Measurements from ENCODE around the gene SYT1. TPM values are rescaled to one million over a fixed set of nuclear protein-coding genes. Genes with fewer than 3 reads are reported as not detected.
A peak's percentile ranks its signal among the peaks of the same experiment; 100 is the strongest.

The SYT1 gene
- total RNA-seq, 1 experiment from 2014 or later: 44.9 TPM

GRCh38 chr12:79121486-79121885 lies 256.9 kb downstream of the SYT1 start:
- Histone ChIP-seq H4K20me1 (ENCODE audit: insufficient read depth) (no peaks in the 10 kb centered on the region), H3K27me3 (ENCODE audit: insufficient read depth, low read length) (no peaks in the 10 kb centered on the region), H3K27ac (ENCODE audit: low read depth, low read length) (no peak overlapping the region), H2AFZ (ENCODE audit: low read depth, low read length, poor library complexity, severe bottlenecking) (no peak overlapping the region), H3K9ac (ENCODE audit: low read length) (no peak overlapping the region), H3K4me3 (replicated peaks in 1 of 2; ENCODE audit: low read depth in 1 of 2, low read length in 2 of 2) (no peak overlapping the region), H3K9me2 (ENCODE audit: insufficient read depth) (no peaks in the 10 kb centered on the region), H3K79me2 (ENCODE audit: insufficient read depth, low read length) (no peaks in the 10 kb centered on the region), H3K4me1 (ENCODE audit: control insufficient read depth in 1 of 2, insufficient read depth in 2 of 2, low read length in 2 of 2) (no peaks in the 10 kb centered on the region), H3K4me2 (ENCODE audit: low read length) (no peak overlapping the region), H3K36me3 (ENCODE audit: control insufficient read depth in 1 of 2, insufficient read depth in 2 of 2, low read length in 2 of 2) (no peaks in the 10 kb centered on the region), H3K9me3 (ENCODE audit: control insufficient read depth in 1 of 2, insufficient read depth in 1 of 2, low read depth in 1 of 2, low read length in 2 of 2) (no peaks in the 10 kb centered on the region)
- CTCF ChIA-PET: interaction anchor here (0.9 to 1.2 kb wide), 2 partner anchors 14 to 21 kb away, joined by 5 to 6 read pairs; no protein-coding TSS in a partner anchor
- TF ChIP-seq RAD21 (IDR thresholded peaks at IDR 0.05; ENCODE audit: low read depth): peak; percentile 25; the same call in 1 of the 2 replicates
- no peak for TF ChIP-seq POLR2A (IDR thresholded peaks at IDR 0.05; ENCODE audit: borderline replicate concordance, extremely low read depth, insufficient read depth, insufficient read length)
- no peak for TF ChIP-seq SIN3A (IDR thresholded peaks at IDR 0.05; ENCODE audit: low read depth)
- no peak for TF ChIP-seq YY1 (IDR thresholded peaks at IDR 0.05; ENCODE audit: extremely low read depth, insufficient replicate concordance, low read depth, low read length)
- no peak for TF ChIP-seq SRF (IDR thresholded peaks at IDR 0.05; ENCODE audit: low read depth)
- no peak for TF ChIP-seq FOSL1 (IDR thresholded peaks at IDR 0.05; ENCODE audit: low read depth)
- TF ChIP-seq CTCF (IDR thresholded peaks at IDR 0.05 in 2 of 3, conservative IDR thresholded peaks at IDR 0.05 in 1 of 3; ENCODE audit: borderline replicate concordance in 1 of 3, insufficient read depth in 1 of 3, low read depth in 2 of 3, low read length in 2 of 3): peak in 2 of 3 experiments; percentile 55 to 71; a peak in 4 of 6 replicates
- TF ChIP-seq ZFX (IDR thresholded peaks at IDR 0.05): no peak
- no peak for TF ChIP-seq REST (IDR thresholded peaks at IDR 0.05; ENCODE audit: low read depth)
- intact Hi-C loops (cut with micrococcal nuclease): loop anchor here (10.0 kb wide), 1 partner anchor 223 kb away; no protein-coding TSS in a partner anchor
- ATAC-seq (peak; percentile 81), DNase-seq (ENCODE audit: low read depth, low spot score) (peak; percentile 4)
- no TSS peak for BruUV-seq (replicated peaks)
- RAD21 ChIA-PET (ENCODE audit: low non-redundant PET in 1 of 2, low total read pairs in 2 of 2, uncharacterized antibody in 2 of 2, unreplicated experiment in 2 of 2): no interaction called here
- POLR2A ChIA-PET: no interaction called here

All from HCT116 (cell line).